DLD1 (cell line): Measurements from ENCODE around the gene DPEP2.
"Not testable (repeated sequence)": the region's sequence is repeated elsewhere in the genome, so short reads cannot be mapped to it uniquely, and the experiment has no call there.

ENCODE experiments used
- in situ Hi-C: cut with HindIII; loops from 2 replicates; pipeline ENCODE4 v1.10.0; 2017; ENCODE audit warnings: low sequenced_read_pairs

Gene DPEP2, protein sequence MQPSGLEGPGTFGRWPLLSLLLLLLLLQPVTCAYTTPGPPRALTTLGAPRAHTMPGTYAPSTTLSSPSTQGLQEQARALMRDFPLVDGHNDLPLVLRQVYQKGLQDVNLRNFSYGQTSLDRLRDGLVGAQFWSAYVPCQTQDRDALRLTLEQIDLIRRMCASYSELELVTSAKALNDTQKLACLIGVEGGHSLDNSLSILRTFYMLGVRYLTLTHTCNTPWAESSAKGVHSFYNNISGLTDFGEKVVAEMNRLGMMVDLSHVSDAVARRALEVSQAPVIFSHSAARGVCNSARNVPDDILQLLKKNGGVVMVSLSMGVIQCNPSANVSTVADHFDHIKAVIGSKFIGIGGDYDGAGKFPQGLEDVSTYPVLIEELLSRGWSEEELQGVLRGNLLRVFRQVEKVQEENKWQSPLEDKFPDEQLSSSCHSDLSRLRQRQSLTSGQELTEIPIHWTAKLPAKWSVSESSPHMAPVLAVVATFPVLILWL

DNA sequence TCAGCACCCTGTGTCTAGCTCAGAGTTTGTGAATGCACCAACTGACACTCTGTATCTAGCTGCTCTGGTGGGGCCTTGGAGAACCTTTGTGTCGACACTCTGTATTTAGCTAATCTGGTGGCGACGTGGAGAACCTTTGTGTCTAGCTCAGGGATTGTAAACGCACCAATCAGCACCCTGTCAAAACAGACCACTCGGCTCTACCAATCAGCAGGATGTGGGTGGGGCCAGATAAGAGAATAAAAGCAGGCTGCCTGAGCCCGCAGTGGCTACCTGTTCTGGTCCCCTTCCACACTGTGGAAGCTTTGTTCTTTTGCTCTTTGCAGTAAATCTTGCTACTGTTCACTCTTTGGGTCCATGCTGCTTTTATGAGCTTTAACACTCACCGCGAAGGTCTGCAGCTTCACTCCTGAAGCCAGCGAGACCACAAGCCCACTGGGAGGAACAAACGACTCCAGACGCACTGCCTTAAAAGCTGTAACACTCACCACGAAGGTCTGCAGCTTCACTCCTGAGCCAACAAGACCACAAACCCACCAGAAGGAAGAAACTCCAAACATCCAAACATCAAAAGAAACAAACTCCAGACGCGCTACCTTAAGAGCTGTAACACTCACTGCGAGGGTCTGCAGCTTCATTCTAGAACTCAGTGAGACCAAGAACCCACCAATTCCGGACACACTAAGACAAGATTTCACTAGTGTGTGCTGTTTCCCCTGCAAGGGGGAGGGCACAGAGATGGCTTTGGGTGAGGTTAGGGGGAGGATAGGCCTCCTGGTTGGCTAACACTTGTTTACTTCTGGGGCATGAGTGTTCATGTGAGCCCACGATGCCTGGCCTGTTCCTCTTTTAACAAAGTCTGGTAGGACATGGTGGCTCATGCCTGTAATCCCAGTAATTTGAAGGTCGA, at the start of gene DPEP2:
TSS of gene DPEP2 (minus strand) at position 706 of the 910 bp plus-strand sequence. CDS start 6,272 bp downstream, outside the sequence.
- in situ Hi-C loops, result not testable (repeated sequence)

DNA sequence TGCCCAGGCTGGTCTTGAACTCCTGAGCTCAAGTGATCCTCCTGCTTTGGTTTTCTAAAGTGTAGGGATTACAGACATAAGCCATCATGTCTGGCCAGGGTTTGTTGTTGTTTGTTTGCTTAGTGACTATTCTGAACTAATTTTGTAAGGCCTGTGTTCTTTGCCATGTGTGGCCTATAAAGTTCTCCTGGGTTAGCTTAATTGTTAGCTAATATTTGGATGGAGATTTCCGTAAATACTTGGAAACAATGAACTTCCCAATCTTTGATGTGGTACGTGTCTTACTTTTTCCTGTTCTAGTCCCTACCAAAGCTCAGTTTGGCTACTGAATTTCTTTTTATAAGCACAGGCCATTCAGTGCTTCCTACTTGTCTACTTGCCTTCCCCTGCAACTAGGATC, 48.7 kb upstream of the DPEP2 start:
- in situ Hi-C loops, result no loop called here

DNA sequence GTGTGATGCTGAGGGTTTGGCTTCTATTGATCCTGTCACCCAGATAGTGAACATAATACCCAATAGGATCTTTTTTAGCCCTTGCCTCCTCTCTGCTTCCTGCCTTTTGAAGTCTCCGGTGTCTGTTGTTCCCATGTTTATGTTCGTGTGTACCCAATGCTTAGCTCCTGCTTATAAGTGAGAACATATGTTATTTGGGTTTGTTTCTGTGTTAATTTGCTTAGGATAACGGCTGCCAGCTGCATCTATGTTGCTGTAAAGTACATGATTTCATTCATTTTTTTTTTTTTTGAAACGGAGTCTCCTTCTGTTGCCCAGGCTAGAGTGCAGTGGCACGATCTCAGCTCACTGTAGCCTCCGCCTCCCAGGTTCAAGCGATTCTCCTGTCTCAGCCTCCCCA, 46.8 kb upstream of the DPEP2 start:
- in situ Hi-C loops, result no loop called here

DNA sequence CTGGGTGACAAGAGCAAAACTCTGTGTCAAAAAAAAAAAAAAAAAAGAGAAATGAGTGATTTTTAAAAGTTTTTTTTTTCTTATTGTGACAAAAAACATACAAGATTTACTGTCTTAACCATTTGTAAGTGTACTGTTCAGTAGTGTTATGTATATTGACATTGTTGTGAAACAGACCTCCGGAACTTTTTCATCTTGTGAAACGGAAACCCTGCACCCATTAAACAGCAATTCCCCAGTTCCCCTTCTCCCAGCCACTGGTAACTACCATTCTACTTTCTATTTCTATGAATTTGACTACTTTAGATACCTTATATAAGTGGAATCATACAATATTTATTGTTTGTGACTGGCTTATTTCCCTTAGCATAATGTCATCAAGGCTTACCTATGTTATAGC, 42.5 kb upstream of the DPEP2 start:
- in situ Hi-C loops, result no loop called here

DNA sequence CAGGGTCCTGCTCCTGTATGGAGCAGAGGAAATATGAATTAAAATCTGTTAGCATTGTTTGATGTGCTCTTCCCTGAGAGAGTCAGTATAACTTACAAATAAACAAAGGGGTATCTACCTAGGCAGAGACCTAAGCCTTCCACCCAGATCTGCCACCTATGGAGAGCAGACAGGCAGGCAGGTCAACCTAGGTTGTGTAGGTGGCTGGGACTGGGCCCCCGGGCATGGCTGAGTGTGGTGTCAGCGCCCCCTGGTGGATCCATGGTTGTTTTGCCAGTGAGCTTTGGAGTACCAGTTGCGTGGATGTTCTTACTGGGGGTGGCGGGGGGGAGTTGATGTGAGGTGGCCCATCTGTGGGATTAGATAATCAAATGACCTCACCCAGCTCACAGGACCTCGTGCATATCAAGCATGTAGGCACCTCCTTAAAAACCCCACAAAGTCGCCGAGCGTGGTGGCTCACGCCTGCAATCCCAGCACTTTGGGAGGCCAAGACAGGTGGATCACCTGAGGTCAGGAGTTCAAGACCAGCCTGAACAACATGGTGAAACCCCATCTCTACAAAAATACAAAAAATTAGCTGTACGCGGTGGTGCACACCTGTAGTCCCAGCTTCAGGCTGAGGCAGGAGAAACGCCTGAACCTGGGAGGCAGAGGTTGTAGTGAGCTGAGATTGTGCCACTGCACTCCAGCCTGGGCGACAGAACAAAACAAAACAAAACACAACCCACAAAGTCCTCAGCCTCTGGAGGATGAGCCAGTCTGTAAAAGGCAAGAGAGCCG, 41.4 kb upstream of the DPEP2 start:
- in situ Hi-C loops, result no loop called here

DNA sequence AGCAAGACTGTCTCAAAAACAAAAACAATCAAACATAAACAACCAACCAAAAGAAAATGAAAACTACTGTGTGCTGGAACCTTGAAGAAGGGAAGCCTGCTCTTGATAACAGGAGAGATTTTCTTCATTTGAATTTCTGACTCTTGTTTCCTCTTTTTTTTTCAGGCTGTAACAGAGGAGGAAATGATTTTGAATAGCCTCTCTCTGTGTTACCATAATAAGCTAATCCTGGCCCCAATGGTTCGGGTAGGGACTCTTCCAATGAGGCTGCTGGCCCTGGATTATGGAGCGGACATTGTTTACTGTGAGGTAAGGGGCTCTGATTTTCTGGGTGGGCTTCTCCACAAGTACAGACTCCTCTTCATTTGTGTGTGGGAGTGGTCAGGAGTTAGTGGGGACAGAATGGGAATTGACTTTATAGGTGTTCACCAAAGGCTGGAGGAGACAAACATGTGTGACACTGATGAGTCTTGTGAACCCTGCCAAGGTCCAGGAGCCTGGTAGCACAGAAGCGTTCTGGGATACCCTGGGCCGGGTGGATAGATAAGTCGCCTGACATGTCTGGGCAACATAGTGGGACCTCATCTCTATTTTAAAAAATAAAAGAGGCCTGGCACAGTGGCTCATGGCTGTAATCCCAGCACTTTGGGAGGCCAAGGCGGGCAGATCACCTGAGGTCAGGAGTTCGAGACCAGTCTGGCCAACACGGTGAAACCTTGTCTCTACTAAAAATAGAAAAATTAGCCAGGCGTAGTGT, 38.7 kb upstream of the DPEP2 start:
- in situ Hi-C loops, result no loop called here

DNA sequence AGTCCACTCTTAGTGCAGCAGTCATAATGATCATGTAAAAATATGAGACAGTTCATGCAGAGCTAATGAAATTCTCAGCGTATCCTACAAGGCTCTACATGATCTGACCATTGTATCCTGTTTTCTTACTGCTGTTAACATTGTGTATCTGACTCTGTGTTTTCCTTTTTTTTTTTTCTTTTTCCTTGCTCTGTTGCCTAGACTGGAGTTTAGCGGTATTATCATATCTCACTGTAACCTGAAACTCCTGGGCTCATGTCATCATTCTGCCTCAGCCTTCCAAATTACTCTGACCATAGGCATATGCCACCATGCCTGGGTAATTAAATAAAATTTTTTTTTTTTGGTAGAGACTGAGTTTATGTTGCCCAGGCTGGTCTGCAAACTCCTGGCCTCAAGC, 35.9 kb upstream of the DPEP2 start:
- in situ Hi-C loops, result no loop called here

DNA sequence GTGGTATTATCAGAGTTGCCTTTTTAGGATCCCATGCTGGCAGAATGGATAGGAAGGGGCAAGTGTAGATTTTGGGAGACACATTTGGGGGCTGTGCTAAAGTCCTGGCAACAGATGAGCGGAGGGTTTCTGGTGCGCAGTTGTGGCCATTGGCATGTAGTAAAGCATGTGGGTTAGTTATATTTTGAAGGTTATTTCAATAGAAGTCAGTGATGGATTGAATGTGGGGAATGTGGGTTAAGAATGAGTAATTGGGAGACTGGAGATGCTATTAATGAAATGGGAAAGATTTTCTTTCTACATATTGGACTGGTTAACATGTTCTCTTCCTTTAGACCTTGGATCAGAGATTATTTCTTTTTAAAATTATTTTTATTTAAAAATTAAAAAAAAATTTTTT, 33.8 kb upstream of the DPEP2 start:
- in situ Hi-C loops, result no loop called here

DNA sequence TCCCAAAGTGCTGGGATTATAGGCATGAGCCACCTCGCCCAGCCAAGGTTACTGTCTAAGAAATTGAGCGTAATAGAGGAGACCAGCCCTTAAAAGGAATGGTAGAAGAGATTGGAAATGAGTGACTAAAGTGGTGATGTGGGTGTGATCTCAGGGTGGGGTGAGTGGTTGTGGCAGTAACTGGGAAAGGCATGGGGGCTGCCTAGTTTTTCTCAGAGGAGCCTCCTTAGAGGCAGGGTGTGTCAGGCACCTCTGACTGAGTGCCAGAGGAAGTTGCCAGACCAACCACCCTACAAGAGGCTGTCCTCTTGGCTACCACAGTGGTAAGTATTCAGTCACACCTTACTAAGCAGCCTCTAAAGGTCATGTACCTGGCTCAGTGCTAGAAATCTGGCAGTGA, 32.7 kb upstream of the DPEP2 start:
- in situ Hi-C loops, result no loop called here

DNA sequence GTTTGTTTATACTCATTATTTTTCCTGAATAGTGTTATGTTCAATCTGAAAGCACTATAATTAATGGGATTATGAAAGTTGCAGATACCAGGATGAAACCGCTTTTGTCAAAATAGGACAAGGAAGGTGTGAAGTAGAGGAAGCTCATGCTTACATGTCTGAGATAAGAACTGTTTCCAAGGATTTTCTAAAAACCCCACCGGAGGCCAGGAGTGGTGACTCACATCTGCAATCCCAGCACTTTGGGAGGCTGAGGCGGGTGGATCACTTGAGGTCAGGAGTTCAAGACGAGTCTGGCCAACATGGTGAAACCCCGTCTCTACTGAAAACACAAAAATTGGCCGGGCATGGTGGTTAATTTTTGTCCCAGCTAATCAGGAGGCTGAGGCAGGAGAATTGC, 30.8 kb upstream of the DPEP2 start:
- in situ Hi-C loops, result not testable (repeated sequence)

DNA sequence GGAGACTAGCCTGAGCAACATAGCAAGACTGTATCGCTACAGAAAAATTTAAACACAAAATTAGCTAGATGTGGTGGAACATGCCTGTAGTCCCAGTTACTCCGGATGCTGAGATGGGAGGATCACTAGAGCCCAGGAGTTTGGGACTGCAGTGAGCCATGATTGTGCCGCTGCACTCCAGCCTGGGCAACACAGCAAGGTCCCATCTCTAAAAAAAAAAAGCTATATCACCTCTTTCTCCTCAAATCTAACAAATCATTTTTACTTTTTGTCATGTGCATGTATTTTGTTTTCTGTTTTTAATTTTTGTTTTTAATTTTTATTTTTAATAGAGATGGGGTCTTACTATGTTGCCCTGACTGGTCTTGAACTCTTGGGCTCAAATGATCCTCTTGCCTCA, 29.7 kb upstream of the DPEP2 start:
- in situ Hi-C loops, result no loop called here

DNA sequence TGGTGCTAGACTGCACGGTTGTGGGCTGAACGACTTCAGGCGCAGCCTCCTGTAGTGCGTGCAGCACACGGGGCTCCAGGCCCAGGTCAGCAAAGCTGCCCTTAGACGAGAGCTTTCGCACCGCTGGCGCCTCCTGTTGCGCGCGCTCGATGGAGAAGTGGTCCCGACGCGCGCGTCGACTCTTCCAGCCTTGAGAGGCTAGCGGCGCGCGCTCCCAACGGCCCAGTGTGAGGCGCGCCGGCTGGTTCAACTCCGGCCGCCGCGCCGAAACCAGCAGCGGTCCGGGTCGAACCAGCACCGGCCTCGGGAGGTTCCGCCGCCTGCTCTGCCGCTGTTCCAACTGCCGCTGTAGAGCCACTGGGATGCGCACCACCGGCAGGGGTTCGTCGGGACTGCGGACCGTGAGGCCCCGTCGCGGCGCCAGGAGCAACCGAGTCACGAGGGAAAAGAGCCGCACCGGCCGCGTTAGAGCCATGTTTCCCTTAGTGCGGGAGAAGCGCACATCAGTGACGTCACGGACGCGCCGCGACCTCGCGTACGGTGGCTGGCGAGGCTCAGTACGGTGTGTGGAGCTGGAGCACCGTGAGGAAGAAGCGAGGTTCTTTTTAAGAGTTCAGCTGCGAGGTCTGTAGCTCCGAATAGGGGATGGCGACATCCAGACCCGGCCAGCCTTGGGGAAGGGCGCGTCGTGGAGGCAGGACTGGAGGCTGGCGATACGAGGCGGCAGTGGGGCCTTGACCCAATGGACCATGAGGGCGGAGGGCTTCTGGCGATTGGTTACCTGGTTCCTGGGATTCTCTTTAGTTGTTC, 23.6 kb upstream of the DPEP2 start, which contains the start of the genes DDX28 and DUS2:
TSS of gene DDX28 (minus strand) at position 505 of the 810 bp plus-strand sequence. CDS start at position 475, 30 bp downstream.
TSS of gene DUS2 (plus strand) at position 557 of the 810 bp plus-strand sequence. CDS start 14,740 bp downstream, outside the sequence.
- in situ Hi-C loops, result loop anchor here (25.0 kb wide), 1 partner anchor 111 kb away; no protein-coding TSS in a partner anchor

DNA sequence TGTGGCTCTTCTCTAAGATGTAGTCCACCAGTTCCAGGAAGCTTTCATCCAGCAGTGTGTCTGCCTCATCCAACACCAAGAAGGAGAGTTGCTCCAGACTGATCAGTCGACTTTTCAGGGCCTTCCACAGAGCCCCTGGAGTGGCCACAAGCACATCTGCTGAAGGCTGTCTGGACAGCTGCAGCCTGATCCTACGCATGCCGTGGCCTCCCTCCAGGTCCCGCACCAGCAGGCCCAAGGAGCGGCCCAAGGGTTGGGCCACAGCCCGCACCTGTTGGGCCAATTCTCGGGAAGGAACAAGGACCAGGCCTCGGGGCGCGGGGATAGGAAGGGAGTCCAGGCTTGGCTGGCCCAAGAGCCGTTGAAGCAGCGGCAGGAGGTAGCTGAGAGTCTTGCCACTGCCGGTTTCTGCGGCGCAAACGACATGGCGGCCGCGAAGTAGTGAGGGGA, 23.0 kb upstream of the DPEP2 start:
- in situ Hi-C loops, result loop anchor here (25.0 kb wide), 1 partner anchor 110 kb away; no protein-coding TSS in a partner anchor

DNA sequence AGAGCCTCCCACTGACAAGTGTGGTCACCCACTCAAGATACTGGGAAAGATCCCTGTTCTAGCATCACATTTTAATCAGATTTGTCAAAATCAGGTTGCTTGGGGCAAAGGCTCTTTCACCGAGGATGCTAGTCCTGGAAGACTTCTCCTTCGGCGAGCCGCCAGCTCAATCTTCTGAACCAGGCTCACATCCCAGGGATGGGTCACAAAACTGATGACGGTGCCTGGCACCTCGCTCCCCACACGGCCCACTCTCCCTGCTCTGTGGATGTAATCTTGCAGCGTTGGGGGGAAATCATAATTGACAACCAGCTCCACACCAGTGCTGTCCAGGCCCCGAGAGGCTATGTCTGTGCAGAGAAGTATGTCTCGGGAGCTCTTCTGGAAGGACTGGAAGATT, 22.2 kb upstream of the DPEP2 start:
- in situ Hi-C loops, result loop anchor here (25.0 kb wide), 1 partner anchor 109 kb away; no protein-coding TSS in a partner anchor

DNA sequence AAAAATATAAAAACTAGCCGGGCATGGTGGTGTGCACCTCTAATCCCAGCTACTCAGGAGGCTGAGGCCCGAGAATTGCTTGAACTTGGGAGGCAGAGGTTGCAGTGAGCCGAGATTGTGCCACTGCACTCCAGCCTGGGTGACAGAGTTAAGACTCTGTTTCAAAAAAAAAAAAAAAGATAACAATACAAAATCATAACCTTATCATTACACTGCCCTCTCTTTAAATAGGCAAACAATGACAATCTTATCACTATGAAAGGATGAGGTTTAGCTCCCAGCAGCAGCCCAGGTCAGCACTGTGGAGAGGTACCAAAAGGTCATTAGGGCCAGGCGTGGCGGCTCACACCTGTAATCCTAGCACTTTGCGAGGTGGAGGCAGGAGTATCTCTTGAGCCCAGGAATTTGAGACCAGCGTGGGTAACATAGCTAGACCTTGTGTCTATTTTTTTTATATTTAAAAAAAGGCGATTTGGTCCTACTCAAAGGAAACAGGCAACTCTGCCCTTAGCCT, 19.9 kb upstream of the DPEP2 start:
- in situ Hi-C loops, result loop anchor here (25.0 kb wide), 1 partner anchor 107 kb away; no protein-coding TSS in a partner anchor

DNA sequence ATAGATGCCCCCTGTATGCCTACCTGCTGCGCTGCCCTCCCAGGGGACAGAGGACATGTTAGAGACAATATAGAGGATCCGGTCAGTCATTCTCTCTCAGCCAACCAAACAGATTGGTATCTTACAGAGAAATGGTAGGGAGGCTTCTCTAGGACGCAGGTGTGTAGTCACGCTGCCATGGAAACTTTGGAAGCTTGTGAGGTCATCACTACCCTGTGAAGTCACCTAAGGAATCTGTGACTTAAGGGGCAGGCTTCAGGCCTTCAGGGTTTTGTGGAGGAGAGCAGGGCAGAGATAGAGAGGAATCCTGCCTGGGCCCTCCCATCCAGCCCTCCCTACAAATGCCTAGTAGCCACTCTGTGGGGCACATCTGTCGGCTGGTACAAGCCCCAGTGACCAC, 16.4 kb upstream of the DPEP2 start, which contains the start of gene DPEP2NB:
TSS of gene DPEP2NB (minus strand) at position 231 of the 400 bp plus-strand sequence. CDS start at position 90, 141 bp downstream.
- in situ Hi-C loops, result loop anchor here (25.0 kb wide), 1 partner anchor 103 kb away; no protein-coding TSS in a partner anchor

DNA sequence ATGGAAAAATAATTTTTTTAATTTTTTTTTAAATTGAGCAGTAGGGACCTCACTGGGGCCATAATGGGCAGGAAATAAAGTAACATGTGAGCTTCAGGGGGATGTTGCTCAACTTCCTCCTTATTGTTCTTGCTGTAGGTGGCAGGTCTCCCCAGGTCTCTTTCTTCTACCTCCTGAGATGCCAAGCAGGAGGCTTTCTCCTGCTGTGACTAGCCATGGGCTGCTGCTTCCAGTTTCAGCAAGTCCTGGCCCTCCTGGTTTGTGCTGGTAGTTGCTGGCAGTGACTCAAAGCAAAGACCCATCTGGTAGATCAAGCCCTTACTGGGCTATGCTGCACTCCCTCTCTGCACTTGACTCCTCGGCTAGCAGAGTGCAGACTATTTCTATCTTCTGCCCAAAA, 14.2 kb upstream of the DPEP2 start:
- in situ Hi-C loops, result loop anchor here (25.0 kb wide), 1 partner anchor 101 kb away; no protein-coding TSS in a partner anchor

DNA sequence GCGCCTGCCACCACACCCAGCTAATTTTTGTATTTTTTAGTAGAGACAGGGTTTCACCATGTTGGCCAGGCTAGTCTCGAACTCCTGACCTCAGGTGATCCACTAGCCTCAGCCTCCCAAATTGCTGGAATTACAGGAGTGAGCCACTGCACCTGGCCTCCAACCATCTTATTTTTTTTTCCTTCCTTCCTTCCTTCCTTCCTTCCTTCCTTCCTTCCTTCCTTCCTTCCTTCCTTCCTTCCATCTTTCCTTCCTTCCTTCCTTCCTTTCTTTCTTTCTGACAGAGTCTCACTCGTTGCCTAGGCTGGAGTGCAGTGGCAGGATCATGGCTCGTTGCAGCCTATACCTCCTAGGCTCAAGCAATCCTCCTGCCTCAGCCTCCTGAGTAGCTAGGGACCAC, 10.6 kb upstream of the DPEP2 start:
- in situ Hi-C loops, result loop anchor here (10.0 to 25.0 kb wide), 2 partner anchors 65 to 98 kb away; no protein-coding TSS in a partner anchor
